HepG2 (cell line): ENCODE measurements around the gene RBM18. TPM values are rescaled to one million over a fixed set of nuclear protein-coding genes. Genes with fewer than 3 reads are reported as not detected.

Experiments used
- ATAC-seq: fragments of 200-7000 bp; cut with Tn5 transposase; 3 replicates; pipeline ENCODE4 v1.9.1; 2020; ENCODE audit warnings: mild to moderate bottlenecking, moderate library complexity
- BruUV-seq: library from RNA; stranded (reverse); fragments of 400-500 nt; replicated peaks from 2 replicates; lab custom pipeline; 2021; lab: Mats Ljungman, UMichigan
- CTCF ChIA-PET: fragments of 300-600 bp; formaldehyde crosslinking; extraction: SDS; loops from one replicate; lab custom pipeline; 2021; ENCODE audit warnings: low total read pairs, inconsistent platforms, low intra/inter-chr PET ratio; lab: Yijun Ruan, JAX
- POLR2A ChIA-PET: fragments of 350-600 bp; sonication (Branson Sonifier 250); formaldehyde crosslinking; loops from one replicate; lab custom pipeline; 2020; ENCODE audit warnings: antibody characterized with exemption, inconsistent platforms; lab: Yijun Ruan, JAX
- DNase-seq: peaks from one replicate; pipeline ENCODE4 v3.0.0-alpha.2; 2015; ENCODE audit warnings: low spot score
- FAIRE-seq: peaks from 3 replicates; lab custom pipeline; 2011; peaks lifted over from hg19 to GRCh38; lab: Jason Lieb, UNC
- H2AFZ ChIP-seq: one replicate; pipeline ENCODE4 v1.6.1; 2011; ENCODE audit warnings: low read length, inconsistent platforms
- H3K27ac ChIP-seq: fragments of 300-600 bp; 3 replicates; pipeline ENCODE4 v1.8.0; 2011; ENCODE audit warnings: mixed run types, mild to moderate bottlenecking, mixed read lengths, low read length, inconsistent platforms; ENCODE audit not compliant: insufficient read depth; ENCODE audit errors: extremely low read length
- H3K27me3 ChIP-seq, 2 experiments: fragments of 200-600 bp in 1 of 2; 2 replicates in 1 of 2; 3 replicates in 1 of 2; pipeline versions ENCODE4 v1.6.0 to v1.8.0; 2011; ENCODE audit warnings: low read length in 2 of 2, mild to moderate bottlenecking in 2 of 2, moderate library complexity in 2 of 2, inconsistent platforms in 1 of 2; ENCODE audit not compliant: insufficient read depth in 2 of 2, control insufficient read depth in 1 of 2
- H3K36me3 ChIP-seq, 2 experiments: fragments of 200-600 bp in 1 of 2; replicated peaks in 1 of 2; 2 replicates in 1 of 2; 3 replicates in 1 of 2; pipeline versions ENCODE4 v1.5.1 to v1.8.0; 2011; ENCODE audit warnings: low read length in 2 of 2, inconsistent platforms in 1 of 2; ENCODE audit not compliant: insufficient read depth in 2 of 2, control insufficient read depth in 1 of 2
- H3K4me1 ChIP-seq: 2 replicates; pipeline ENCODE4 v1.5.1; 2012; ENCODE audit warnings: low read length, inconsistent platforms; ENCODE audit not compliant: insufficient read depth
- H3K4me2 ChIP-seq: 2 replicates; pipeline ENCODE4 v1.6.0; 2011; ENCODE audit warnings: low read depth, low read length, inconsistent platforms
- H3K4me3 ChIP-seq, 3 experiments: fragments of 200-600 bp in 1 of 3; sonication (generic), shearing (Covaris generic) in 1 of 3; replicated peaks in 1 of 3; 2 replicates each; pipeline ENCODE4 v1.5.1; 2011 to 2016; ENCODE audit warnings: low read length in 3 of 3, inconsistent platforms in 2 of 3, low read depth in 2 of 3, mild to moderate bottlenecking in 2 of 3, control low read depth in 1 of 3, mixed read lengths in 1 of 3; ENCODE audit not compliant: insufficient read depth in 1 of 3
- H3K79me2 ChIP-seq: one replicate; pipeline ENCODE4 v1.6.1; 2011; ENCODE audit warnings: low read length, inconsistent platforms; ENCODE audit not compliant: insufficient read depth
- H3K9ac ChIP-seq: 2 replicates; pipeline ENCODE4 v1.6.0; 2011; ENCODE audit warnings: mild to moderate bottlenecking, low read depth, low read length, inconsistent platforms; ENCODE audit not compliant: insufficient read depth
- H3K9me3 ChIP-seq: 2 replicates; pipeline ENCODE4 v1.5.1; 2012; ENCODE audit warnings: mild to moderate bottlenecking, low read length
- H4K20me1 ChIP-seq: 2 replicates; pipeline ENCODE4 v1.6.0; 2011; ENCODE audit warnings: inconsistent platforms, mild to moderate bottlenecking, low read length, moderate library complexity; ENCODE audit not compliant: insufficient read depth
- CBX2 ChIP-seq, 2 experiments: fragments of 200-600 bp in 1 of 2; sonication (generic); formaldehyde crosslinking in 1 of 2; IDR thresholded peaks; 2 replicates each; pipeline versions ENCODE4 v1.7.0 to v1.8.1; 2018 to 2022; ENCODE audit warnings: low read depth in 2 of 2, low read length in 1 of 2, mild to moderate bottlenecking in 1 of 2, missing genetic modification reagents in 1 of 2
- FOXJ3 ChIP-seq: sonication (generic); formaldehyde crosslinking; IDR thresholded peaks from 2 replicates; pipeline ENCODE4 v1.4.0; 2020; ENCODE audit warnings: missing genetic modification reagents, mild to moderate bottlenecking, borderline replicate concordance
- FOXK1 ChIP-seq: sonication (generic); formaldehyde crosslinking; IDR thresholded peaks from 2 replicates; pipeline ENCODE4 v1.4.0; 2020; ENCODE audit warnings: low read depth, missing genetic modification reagents, borderline replicate concordance
- HNRNPUL1 ChIP-seq: fragments of 200-400 bp; formaldehyde crosslinking; IDR thresholded peaks from 2 replicates; pipeline ENCODE4 v1.6.1; 2017; ENCODE audit warnings: low read depth, mild to moderate bottlenecking, low read length, moderate library complexity
- MYNN ChIP-seq: sonication (generic); formaldehyde crosslinking; IDR thresholded peaks from 2 replicates; pipeline ENCODE4 v1.4.0; 2020; ENCODE audit warnings: mild to moderate bottlenecking, low read depth, missing genetic modification reagents
- NFYC ChIP-seq: IDR thresholded peaks from 2 replicates; pipeline ENCODE4 v1.6.1; 2016; ENCODE audit warnings: missing genetic modification reagents, missing compliant biosample characterization
- POLR2AphosphoS5 ChIP-seq: IDR thresholded peaks from 2 replicates; pipeline ENCODE4 v1.6.1; 2012; ENCODE audit warnings: low read depth, low read length
- POLR2G ChIP-seq: fragments of 200-400 bp; formaldehyde crosslinking; IDR thresholded peaks from 2 replicates; pipeline ENCODE4 v1.6.1; 2018; ENCODE audit warnings: mild to moderate bottlenecking, low read depth, low read length, moderate library complexity
- SRF ChIP-seq: IDR thresholded peaks from 2 replicates; pipeline ENCODE4 v1.6.1; 2011; ENCODE audit warnings: mild to moderate bottlenecking, low read depth, low read length, moderate library complexity
- ZNF207 ChIP-seq: fragments of 450-650 bp; IDR thresholded peaks from 2 replicates; pipeline ENCODE4 v1.6.1; 2016; ENCODE audit warnings: antibody characterized with exemption, borderline replicate concordance
- ZNF451 ChIP-seq: sonication (generic); formaldehyde crosslinking; IDR thresholded peaks from 2 replicates; pipeline ENCODE4 v1.5.0; 2020; ENCODE audit warnings: mild to moderate bottlenecking, missing genetic modification reagents
- WGBS: methylation state at CpG from one replicate; pipeline ENCODE4 v1.1.6; 2017; ENCODE audit warnings: low lambda C conversion rate; 5-methylcytosine and 5-hydroxymethylcytosine counted together
- in situ Hi-C: cut with HindIII; loops from 2 replicates; pipeline ENCODE4 v1.10.0; 2017; ENCODE audit warnings: low pct_unique_long_range_greater_than_20kb; ENCODE audit not compliant: extremely low pct_ligation_motif_present
- intact Hi-C: fragments of 100-400 bp; cut with micrococcal nuclease; formaldehyde crosslinking; loops from one replicate; pipeline ENCODE4 v1.10.0; 2022; ENCODE audit not compliant: unreplicated experiment
- polyA plus RNA-seq, 8 experiments: library from polyadenylated mRNA; depleted of rRNA in 3 of 8; stranded (reverse) in 7 of 8; unstranded in 1 of 8; fragments of >200 nt; fragmentation: Illumina TruSeq in 4 of 8; extraction: Trizol in 4 of 8; gene quantifications; 2 replicates each; pipeline versions ENCODE4 v1.2.1 to v1.2.3, GENCODE V29; 2011 to 2016; ENCODE audit warnings: low read depth in 4 of 8, missing spikeins in 1 of 8, mixed read lengths in 1 of 8; ENCODE audit not compliant: insufficient read depth in 1 of 8
- total RNA-seq, 5 experiments: library from RNA; depleted of rRNA; stranded (reverse); fragments of >200 nt; fragmentation: Illumina TruSeq; extraction: Trizol; gene quantifications; 2 replicates each; pipeline ENCODE4 v1.2.3, GENCODE V29; 2016; ENCODE audit warnings: low read depth in 1 of 5
- TF ChIP-seq, protein P1 (sequence below): sonication (generic); formaldehyde crosslinking; IDR thresholded peaks from 2 replicates; pipeline ENCODE4 v1.4.0; 2020; ENCODE audit warnings: missing genetic modification reagents, borderline replicate concordance
- TF ChIP-seq, protein P2 (sequence below): sonication (generic); formaldehyde crosslinking; IDR thresholded peaks from 2 replicates; pipeline ENCODE4 v1.5.1; 2020; ENCODE audit warnings: missing genetic modification reagents, mild to moderate bottlenecking, borderline replicate concordance

The RBM18 gene
- total and polyA plus RNA-seq, 2 of the 13 experiments (the other 11 are each of a cell fraction or from before 2014, with no cell fraction given), result 12.6 to 16.6 TPM

DNA sequence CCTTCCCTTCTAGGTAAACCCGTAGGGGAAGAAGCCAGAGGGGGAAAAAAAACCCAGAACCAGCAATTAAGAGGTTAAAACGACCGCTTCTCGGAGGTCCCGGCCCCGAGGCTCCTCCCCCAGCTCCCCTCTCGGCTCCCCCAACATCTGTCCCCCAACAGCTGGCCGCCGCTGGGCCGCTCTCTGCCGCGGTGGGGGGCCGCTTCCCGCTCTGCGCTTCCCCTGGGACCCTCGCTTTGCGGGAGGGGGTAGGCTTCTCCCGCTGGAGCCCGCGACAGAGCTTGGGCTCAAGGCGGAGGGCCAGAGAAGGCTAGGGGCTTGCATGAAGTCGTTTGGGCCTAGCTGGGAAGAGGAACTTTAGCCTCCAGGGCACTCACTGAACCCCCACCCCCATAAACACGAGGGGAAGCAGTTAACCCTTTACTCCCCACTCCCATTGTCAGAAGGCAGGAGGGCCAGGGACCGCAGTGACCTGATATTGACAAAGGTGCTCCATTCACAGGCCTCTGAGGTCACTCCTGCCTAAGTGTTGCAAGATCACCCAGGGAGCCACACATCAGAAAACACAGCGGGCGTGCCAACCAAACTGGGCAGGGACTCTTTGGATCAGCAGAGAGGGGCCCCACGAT, 43.3 kb downstream of the RBM18 start (continued):
- TF ChIP-seq, protein P1, sequence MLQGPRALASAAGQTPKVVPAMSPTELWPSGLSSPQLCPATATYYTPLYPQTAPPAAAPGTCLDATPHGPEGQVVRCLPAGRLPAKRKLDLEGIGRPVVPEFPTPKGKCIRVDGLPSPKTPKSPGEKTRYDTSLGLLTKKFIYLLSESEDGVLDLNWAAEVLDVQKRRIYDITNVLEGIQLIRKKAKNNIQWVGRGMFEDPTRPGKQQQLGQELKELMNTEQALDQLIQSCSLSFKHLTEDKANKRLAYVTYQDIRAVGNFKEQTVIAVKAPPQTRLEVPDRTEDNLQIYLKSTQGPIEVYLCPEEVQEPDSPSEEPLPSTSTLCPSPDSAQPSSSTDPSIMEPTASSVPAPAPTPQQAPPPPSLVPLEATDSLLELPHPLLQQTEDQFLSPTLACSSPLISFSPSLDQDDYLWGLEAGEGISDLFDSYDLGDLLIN (CRISPR knock-in tag), result no peak
- TF ChIP-seq CBX2 (IDR thresholded peaks at IDR 0.05; ENCODE audit: low read depth, low read length), result no peak
- no peak for TF ChIP-seq CBX2 (CRISPR knock-in tag; IDR thresholded peaks at IDR 0.05; ENCODE audit: low read depth)
- no peak for TF ChIP-seq FOXK1 (CRISPR knock-in tag)
- TF ChIP-seq ZNF207, result no peak
- TF ChIP-seq POLR2G, result no peak
- no peak for TF ChIP-seq FOXJ3 (CRISPR knock-in tag)

DNA sequence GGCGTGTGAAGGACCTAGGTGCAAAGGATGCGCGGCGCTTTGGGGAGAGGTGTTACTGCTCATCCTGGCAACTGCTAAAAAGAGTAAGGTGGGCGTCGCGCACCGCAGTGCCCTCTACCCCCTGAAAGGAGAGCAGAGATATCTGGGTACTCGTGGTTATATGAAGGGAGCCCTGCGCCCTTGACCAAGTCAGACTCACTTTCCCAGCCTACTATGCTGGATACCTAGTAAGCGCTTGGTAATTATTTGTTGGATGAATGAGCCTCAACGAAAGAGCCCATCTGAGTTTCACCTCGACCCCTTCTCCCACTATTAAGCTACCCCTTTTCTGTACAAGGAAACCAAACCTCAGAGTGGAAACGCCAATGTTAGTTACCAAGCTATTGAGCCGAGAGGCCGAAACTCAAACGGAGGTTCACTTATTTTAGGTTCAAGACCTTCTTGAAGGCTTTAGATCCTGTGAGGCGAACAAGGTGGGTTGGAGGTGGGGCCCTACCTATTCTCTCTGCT, 43.9 kb downstream of the RBM18 start:
- ATAC-seq (no peak), DNase-seq (no peak), FAIRE-seq (no peak)
- H4K20me1 ChIP-seq, result no peaks in the 10 kb centered on the region
- H3K4me3 ChIP-seq, result peak overlapping the region; percentile 43 to 57 (median 52); a peak in 2 of 6 replicates
- peaks cover 8 to 89% of the 10 kb centered on the region in 2 experiments; a peak in 4 of 5 replicates for H3K27me3 ChIP-seq
- H2AFZ ChIP-seq, result no peak overlapping the region
- no peaks in the 10 kb centered on the region for H3K36me3 ChIP-seq
- POLR2A ChIA-PET, result no interaction called here
- H3K9me3 ChIP-seq, result no peaks in the 10 kb centered on the region
- H3K9ac ChIP-seq, result no peak overlapping the region
- peak; percentile 51; the same call in 1 of the 2 replicates for TF ChIP-seq CBX2 (IDR thresholded peaks at IDR 0.05; ENCODE audit: low read depth, low read length)
- TF ChIP-seq CBX2 (CRISPR knock-in tag; IDR thresholded peaks at IDR 0.05; ENCODE audit: low read depth), result no peak
- TF ChIP-seq, protein P2, sequence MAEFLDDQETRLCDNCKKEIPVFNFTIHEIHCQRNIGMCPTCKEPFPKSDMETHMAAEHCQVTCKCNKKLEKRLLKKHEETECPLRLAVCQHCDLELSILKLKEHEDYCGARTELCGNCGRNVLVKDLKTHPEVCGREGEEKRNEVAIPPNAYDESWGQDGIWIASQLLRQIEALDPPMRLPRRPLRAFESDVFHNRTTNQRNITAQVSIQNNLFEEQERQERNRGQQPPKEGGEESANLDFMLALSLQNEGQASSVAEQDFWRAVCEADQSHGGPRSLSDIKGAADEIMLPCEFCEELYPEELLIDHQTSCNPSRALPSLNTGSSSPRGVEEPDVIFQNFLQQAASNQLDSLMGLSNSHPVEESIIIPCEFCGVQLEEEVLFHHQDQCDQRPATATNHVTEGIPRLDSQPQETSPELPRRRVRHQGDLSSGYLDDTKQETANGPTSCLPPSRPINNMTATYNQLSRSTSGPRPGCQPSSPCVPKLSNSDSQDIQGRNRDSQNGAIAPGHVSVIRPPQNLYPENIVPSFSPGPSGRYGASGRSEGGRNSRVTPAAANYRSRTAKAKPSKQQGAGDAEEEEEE, result no peak
- TF ChIP-seq MYNN (CRISPR knock-in tag), result no peak
- no peak for TF ChIP-seq SRF
- no peak for TF ChIP-seq POLR2AphosphoS5
- TF ChIP-seq HNRNPUL1, result no peak
- TF ChIP-seq ZNF451 (CRISPR knock-in tag), result no peak
- no peak for TF ChIP-seq NFYC
- WGBS, result 67% methylated on average over 18 of the region's 18 CpGs
- in situ Hi-C loops, result no loop called here
- intact Hi-C loops, result no loop called here
- H3K4me1 ChIP-seq, result peaks cover 48% of the 10 kb centered on the region
- no peak overlapping the region for H3K27ac ChIP-seq
- H3K79me2 ChIP-seq, result no peaks in the 10 kb centered on the region
- H3K4me2 ChIP-seq, result peak overlapping the region; percentile 83
- CTCF ChIA-PET, result no interaction called here
- no TSS peak for BruUV-seq
